MCF 10A (cell line): Measurements from ENCODE around the gene RPUSD4. TPM values are rescaled to one million over a fixed set of nuclear protein-coding genes. Genes with fewer than 3 reads are reported as not detected.

Experiments
- BruUV-seq: library from RNA; stranded (reverse); fragments of 400-500 nt; replicated peaks from 2 replicates; lab custom pipeline; 2021; lab: Mats Ljungman, UMichigan
- CTCF ChIA-PET: fragments of 300-600 bp; sonication (Branson Sonifier 250); formaldehyde crosslinking; extraction: SDS; loops from one replicate; lab custom pipeline; 2021; ENCODE audit warnings: antibody characterized with exemption, inconsistent platforms; lab: Yijun Ruan, JAX
- POLR2A ChIA-PET: fragments of 300-600, 350-650 bp; sonication (Branson Sonifier 250); formaldehyde crosslinking; extraction: SDS; loops from one replicate; lab custom pipeline; 2020; ENCODE audit warnings: antibody characterized with exemption, inconsistent platforms; lab: Yijun Ruan, JAX
- DNase-seq: peaks from one replicate; pipeline ENCODE4 v3.0.0-alpha.2; 2018; ENCODE audit not compliant: unreplicated experiment
- H3K27ac Mint-ChIP-seq: one replicate; pipeline ENCODE4 v1.8.0; 2022; ENCODE audit warnings: mild to moderate bottlenecking, low read depth, mixed read lengths; ENCODE audit not compliant: unreplicated experiment
- H3K27me3 Mint-ChIP-seq: one replicate; pipeline ENCODE4 v1.8.0; 2022; ENCODE audit warnings: mixed read lengths; ENCODE audit not compliant: insufficient read depth, unreplicated experiment
- H3K36me3 Mint-ChIP-seq: one replicate; pipeline ENCODE4 v1.8.0; 2022; ENCODE audit warnings: mild to moderate bottlenecking, moderate library complexity, mixed read lengths; ENCODE audit not compliant: insufficient read depth, unreplicated experiment
- H3K4me1 Mint-ChIP-seq: one replicate; pipeline ENCODE4 v1.8.0; 2022; ENCODE audit warnings: mixed read lengths; ENCODE audit not compliant: insufficient read depth, unreplicated experiment
- H3K4me3 Mint-ChIP-seq: one replicate; pipeline ENCODE4 v1.8.0; 2022; ENCODE audit warnings: mild to moderate bottlenecking, moderate library complexity, mixed read lengths; ENCODE audit not compliant: unreplicated experiment
- H3K9me3 Mint-ChIP-seq: one replicate; pipeline ENCODE4 v1.8.0; 2022; ENCODE audit warnings: mixed read lengths; ENCODE audit not compliant: unreplicated experiment
- intact Hi-C: fragments of 100-400 bp; cut with micrococcal nuclease; formaldehyde crosslinking; loops from 2 replicates; pipeline ENCODE4 v1.14.1; 2022
- total RNA-seq: library from RNA; stranded (reverse); gene quantifications from 2 replicates; pipeline ENCODE4 v1.2.3, GENCODE V29; 2022
- TF ChIP-seq, protein P1 (sequence below): fragments of 200-600 bp; IDR thresholded peaks from one replicate; pipeline ENCODE4 v1.8.0; 2022; ENCODE audit warnings: antibody characterized with exemption, mild to moderate bottlenecking; ENCODE audit not compliant: unreplicated experiment

Gene RPUSD4
- total RNA-seq, 1 experiment from 2014 or later: 26.7 TPM

- intact Hi-C loops: no loop called here
- Mint-ChIP-seq H3K4me1 (no peaks in the 10 kb centered on the region), H3K27ac (no peak overlapping the region), H3K27me3 (no peaks in the 10 kb centered on the region), H3K4me3 (no peak overlapping the region), H3K9me3 (no peaks in the 10 kb centered on the region), H3K36me3 (peaks cover 6% of the 10 kb centered on the region)
- ChIA-PET POLR2A (interaction anchor here (1.0 kb wide), 1 partner anchor 10 kb away, joined by 3 read pairs; no protein-coding TSS in a partner anchor), CTCF (interaction anchor here (0.5 kb wide), 1 partner anchor 1911 kb away, joined by 3 read pairs; no protein-coding TSS in a partner anchor)
- no peak for DNase-seq
- BruUV-seq: no TSS peak
- TF ChIP-seq, protein P1, sequence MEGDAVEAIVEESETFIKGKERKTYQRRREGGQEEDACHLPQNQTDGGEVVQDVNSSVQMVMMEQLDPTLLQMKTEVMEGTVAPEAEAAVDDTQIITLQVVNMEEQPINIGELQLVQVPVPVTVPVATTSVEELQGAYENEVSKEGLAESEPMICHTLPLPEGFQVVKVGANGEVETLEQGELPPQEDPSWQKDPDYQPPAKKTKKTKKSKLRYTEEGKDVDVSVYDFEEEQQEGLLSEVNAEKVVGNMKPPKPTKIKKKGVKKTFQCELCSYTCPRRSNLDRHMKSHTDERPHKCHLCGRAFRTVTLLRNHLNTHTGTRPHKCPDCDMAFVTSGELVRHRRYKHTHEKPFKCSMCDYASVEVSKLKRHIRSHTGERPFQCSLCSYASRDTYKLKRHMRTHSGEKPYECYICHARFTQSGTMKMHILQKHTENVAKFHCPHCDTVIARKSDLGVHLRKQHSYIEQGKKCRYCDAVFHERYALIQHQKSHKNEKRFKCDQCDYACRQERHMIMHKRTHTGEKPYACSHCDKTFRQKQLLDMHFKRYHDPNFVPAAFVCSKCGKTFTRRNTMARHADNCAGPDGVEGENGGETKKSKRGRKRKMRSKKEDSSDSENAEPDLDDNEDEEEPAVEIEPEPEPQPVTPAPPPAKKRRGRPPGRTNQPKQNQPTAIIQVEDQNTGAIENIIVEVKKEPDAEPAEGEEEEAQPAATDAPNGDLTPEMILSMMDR: no peak
These were observed 35.2 kb upstream of the RPUSD4 start for GRCh38 chr11:126246636-126247035.

GRCh38 chr11:126233391-126233790 lies 21.9 kb upstream of the RPUSD4 start:
- no peaks in the 10 kb centered on the region for H3K4me1 Mint-ChIP-seq
- TF ChIP-seq, protein P1: no peak
- intact Hi-C loops: no loop called here
- no peaks in the 10 kb centered on the region for H3K27me3 Mint-ChIP-seq
- H3K36me3 Mint-ChIP-seq: peaks cover 39% of the 10 kb centered on the region
- H3K9me3 Mint-ChIP-seq: no peaks in the 10 kb centered on the region
- ChIA-PET POLR2A (no interaction called here), CTCF (interaction anchor here (1.2 kb wide), 1 partner anchor 17 kb away, joined by 3 read pairs; no protein-coding TSS in a partner anchor)
- no peak overlapping the region for H3K4me3 Mint-ChIP-seq
- H3K27ac Mint-ChIP-seq: no peak overlapping the region
- DNase-seq: no peak
- BruUV-seq: no TSS peak

DNA sequence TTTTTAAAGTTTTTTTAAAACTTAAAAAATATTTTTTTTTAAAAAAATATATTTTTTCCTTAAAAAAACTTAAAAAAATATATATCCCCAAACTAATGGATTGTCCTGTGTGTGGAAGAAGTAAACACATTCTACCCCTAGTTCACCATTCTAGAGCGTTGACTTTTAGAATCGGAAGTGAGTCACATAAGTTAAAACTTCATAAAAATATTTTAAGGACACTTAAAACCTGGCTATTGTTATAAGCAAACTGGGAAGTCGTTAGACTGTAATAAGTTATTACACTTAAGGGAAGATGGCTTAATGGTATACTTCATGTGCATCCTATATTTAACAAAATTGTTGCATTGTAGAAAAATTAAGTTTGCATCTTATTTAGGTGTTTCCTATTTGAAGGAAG lies 21.2 kb upstream of the RPUSD4 start:
- no TSS peak for BruUV-seq
- no peak for DNase-seq
- Mint-ChIP-seq H3K36me3 (peaks cover 32% of the 10 kb centered on the region), H3K27me3 (no peaks in the 10 kb centered on the region), H3K4me3 (no peak overlapping the region), H3K9me3 (no peaks in the 10 kb centered on the region), H3K27ac (no peak overlapping the region), H3K4me1 (no peaks in the 10 kb centered on the region)
- intact Hi-C loops: no loop called here
- POLR2A ChIA-PET: no interaction called here
- TF ChIP-seq, protein P1: no peak
- CTCF ChIA-PET: interaction anchor here (1.2 kb wide), 1 partner anchor 17 kb away, joined by 3 read pairs; no protein-coding TSS in a partner anchor

DNA sequence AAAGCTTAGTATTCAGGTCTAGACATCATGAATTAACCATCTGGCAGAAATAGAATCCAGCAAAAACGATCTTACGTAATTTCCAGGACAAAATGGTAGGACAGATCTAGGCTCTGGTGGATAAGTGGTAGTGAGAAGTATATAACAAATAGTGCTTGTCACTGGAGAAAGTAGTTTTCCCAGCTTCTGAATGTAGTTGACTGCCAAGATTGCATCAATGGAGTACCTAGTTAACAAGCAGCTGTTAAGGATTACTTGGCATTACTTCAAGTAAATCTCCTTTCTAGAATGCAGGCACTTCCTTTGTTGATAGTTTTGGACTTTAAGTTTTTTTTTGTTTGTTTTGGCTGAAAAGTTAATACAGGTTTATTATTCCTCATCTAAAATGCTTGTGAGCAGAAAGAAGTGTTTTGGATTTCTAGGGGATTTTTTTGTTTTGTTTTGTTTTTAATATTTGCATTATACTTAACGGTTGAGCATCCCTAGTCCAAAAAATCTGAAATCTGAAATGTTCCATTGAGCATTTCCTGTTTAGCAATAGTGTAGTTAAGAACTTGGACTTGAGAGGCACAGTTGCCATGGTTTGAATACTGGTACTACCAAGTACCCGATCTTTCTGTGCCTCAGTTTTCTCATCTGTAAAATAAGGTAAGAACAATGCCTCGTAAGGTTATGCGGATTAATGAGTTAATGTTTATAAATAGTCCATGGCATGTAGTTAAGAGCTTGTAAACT lies 20.4 kb upstream of the RPUSD4 start:
- Mint-ChIP-seq H3K36me3 (peaks cover 31% of the 10 kb centered on the region), H3K4me1 (no peaks in the 10 kb centered on the region), H3K27me3 (no peaks in the 10 kb centered on the region), H3K4me3 (no peak overlapping the region), H3K9me3 (no peaks in the 10 kb centered on the region), H3K27ac (no peak overlapping the region)
- ChIA-PET POLR2A (interaction anchor here (2.9 to 3.1 kb wide), 2 partner anchors 20 to 36 kb away, joined by 9 to 14 read pairs; partner anchors contain the start of genes FAM118B, FOXRED1, RPUSD4 and SRPRA), CTCF (interaction anchor here (1.3 kb wide), 1 partner anchor 22 kb away, joined by 3 read pairs; no protein-coding TSS in a partner anchor)
- no TSS peak for BruUV-seq
- DNase-seq: peak; percentile 18
- TF ChIP-seq, protein P1: no peak
- intact Hi-C loops: no loop called here
